ENCODE data around the gene WNT5B. TPM values are rescaled to one million over a fixed set of nuclear protein-coding genes. Genes with fewer than 3 reads are reported as not detected.

Gene WNT5B
- total and polyA plus RNA-seq, 9 donors = 3.1 to 20.3 (median 8.5) TPM

DNA sequence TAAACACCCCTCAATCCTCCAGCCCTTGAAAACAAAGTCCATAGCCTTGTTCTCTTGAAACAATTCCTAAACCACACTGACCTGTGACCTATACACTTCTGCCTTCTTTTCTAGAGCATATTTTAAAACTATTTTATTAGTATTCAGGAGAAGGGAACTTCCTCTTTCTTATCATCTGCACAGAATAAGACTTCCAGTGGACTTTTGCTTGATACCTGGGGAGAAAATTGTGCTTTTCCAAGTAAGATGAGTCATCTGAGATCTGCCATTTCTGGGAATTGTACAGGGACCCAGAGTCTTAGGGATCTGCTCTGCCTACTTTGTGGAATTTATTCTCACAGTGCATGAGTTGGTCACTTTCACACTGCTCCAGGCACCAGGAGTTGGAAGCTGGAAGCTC lies 10.5 kb upstream of the WNT5B start:
- intact Hi-C loops (cut with DNase I) = no loop called here
- H3K27me3 ChIP-seq = no peaks in the 10 kb centered on the region
- no peak overlapping the region for H3K4me3 ChIP-seq
- no peaks in the 10 kb centered on the region for H3K36me3 ChIP-seq
- no peak for DNase-seq
- no peaks in the 10 kb centered on the region for H3K9me3 ChIP-seq
- H3K27ac ChIP-seq = no peak overlapping the region
- no peaks in the 10 kb centered on the region for H3K4me1 ChIP-seq (ENCODE audit: insufficient read depth)
- TF ChIP-seq, protein P1, sequence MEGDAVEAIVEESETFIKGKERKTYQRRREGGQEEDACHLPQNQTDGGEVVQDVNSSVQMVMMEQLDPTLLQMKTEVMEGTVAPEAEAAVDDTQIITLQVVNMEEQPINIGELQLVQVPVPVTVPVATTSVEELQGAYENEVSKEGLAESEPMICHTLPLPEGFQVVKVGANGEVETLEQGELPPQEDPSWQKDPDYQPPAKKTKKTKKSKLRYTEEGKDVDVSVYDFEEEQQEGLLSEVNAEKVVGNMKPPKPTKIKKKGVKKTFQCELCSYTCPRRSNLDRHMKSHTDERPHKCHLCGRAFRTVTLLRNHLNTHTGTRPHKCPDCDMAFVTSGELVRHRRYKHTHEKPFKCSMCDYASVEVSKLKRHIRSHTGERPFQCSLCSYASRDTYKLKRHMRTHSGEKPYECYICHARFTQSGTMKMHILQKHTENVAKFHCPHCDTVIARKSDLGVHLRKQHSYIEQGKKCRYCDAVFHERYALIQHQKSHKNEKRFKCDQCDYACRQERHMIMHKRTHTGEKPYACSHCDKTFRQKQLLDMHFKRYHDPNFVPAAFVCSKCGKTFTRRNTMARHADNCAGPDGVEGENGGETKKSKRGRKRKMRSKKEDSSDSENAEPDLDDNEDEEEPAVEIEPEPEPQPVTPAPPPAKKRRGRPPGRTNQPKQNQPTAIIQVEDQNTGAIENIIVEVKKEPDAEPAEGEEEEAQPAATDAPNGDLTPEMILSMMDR (IDR thresholded peaks at IDR 0.05) = no peak
- TF ChIP-seq EP300 (IDR thresholded peaks at IDR 0.05) (no peak), POLR2A (IDR thresholded peaks at IDR 0.05) (no peak)

DNA sequence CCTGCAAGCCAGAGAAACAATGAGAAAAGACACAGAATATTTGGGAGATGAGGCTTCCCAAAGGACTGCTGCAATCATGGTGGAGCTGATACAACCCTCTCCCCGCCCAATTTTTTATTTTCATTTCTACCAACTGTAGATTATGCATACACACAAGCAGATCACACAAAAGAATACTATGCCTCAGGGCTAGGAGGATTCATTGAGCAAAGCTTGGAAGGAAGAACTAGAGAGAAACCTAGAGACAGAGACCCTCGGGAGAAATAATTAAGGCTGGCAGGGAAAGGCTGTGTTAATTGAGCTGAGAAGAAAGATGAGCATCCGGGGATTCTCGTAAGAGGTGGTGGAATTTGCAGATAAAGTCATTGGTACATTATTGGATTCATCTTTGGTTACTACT lies 9.9 kb upstream of the WNT5B start:
- H3K4me3 ChIP-seq = no peak overlapping the region
- no peak for DNase-seq
- H3K9me3 ChIP-seq = no peaks in the 10 kb centered on the region
- no peak overlapping the region for H3K27ac ChIP-seq
- WGBS, 3 donors = 51 to 79% (median 75%) methylated on average over 4 of the region's 4 CpGs
- H3K4me1 ChIP-seq (ENCODE audit: insufficient read depth) = no peaks in the 10 kb centered on the region
- TF ChIP-seq EP300 (IDR thresholded peaks at IDR 0.05) (no peak), POLR2A (IDR thresholded peaks at IDR 0.05) (no peak)
- TF ChIP-seq, protein P1 (IDR thresholded peaks at IDR 0.05) = no peak
- intact Hi-C loops (cut with DNase I) = no loop called here
- no peaks in the 10 kb centered on the region for H3K36me3 ChIP-seq
- H3K27me3 ChIP-seq = no peaks in the 10 kb centered on the region

GRCh38 chr12:1619587-1619986 lies 9.4 kb upstream of the WNT5B start:
- no peak for DNase-seq
- 76 to 80% (median 78%) methylated on average over 8 of the region's 8 CpGs for WGBS, 3 donors
- H3K27ac ChIP-seq = no peak overlapping the region
- TF ChIP-seq, protein P1 (IDR thresholded peaks at IDR 0.05) = no peak
- TF ChIP-seq POLR2A (IDR thresholded peaks at IDR 0.05) = no peak
- TF ChIP-seq EP300 (IDR thresholded peaks at IDR 0.05) = no peak
- no peaks in the 10 kb centered on the region for H3K36me3 ChIP-seq
- no peaks in the 10 kb centered on the region for H3K4me1 ChIP-seq (ENCODE audit: insufficient read depth)
- intact Hi-C loops (cut with DNase I) = no loop called here
- no peak overlapping the region for H3K4me3 ChIP-seq
- H3K9me3 ChIP-seq = no peaks in the 10 kb centered on the region
- no peaks in the 10 kb centered on the region for H3K27me3 ChIP-seq

- no peak for DNase-seq
- TF ChIP-seq POLR2A (IDR thresholded peaks at IDR 0.05) (no peak), EP300 (IDR thresholded peaks at IDR 0.05) (no peak)
- TF ChIP-seq, protein P1 (IDR thresholded peaks at IDR 0.05) = no peak
- Histone ChIP-seq H3K27ac (no peak overlapping the region), H3K4me1 (ENCODE audit: insufficient read depth) (no peaks in the 10 kb centered on the region), H3K4me3 (no peak overlapping the region), H3K27me3 (no peaks in the 10 kb centered on the region), H3K9me3 (no peaks in the 10 kb centered on the region), H3K36me3 (no peaks in the 10 kb centered on the region)
- intact Hi-C loops (cut with DNase I) = no loop called here
- 71 to 93% (median 80%) methylated on average over 1 of the region's 1 CpG for WGBS, 3 donors
Measured at GRCh38 chr12:1620092-1620491, 8.9 kb upstream of the WNT5B start.

GRCh38 chr12:1622406-1622805 lies 6.6 kb upstream of the WNT5B start:
- Histone ChIP-seq H3K27ac (peak overlapping the region in 1 of 2 donors; percentile 52), H3K27me3 (no peaks in the 10 kb centered on the region), H3K36me3 (no peaks in the 10 kb centered on the region), H3K4me1 (ENCODE audit: insufficient read depth) (no peaks in the 10 kb centered on the region), H3K4me3 (no peak overlapping the region), H3K9me3 (no peaks in the 10 kb centered on the region)
- no peak for DNase-seq
- intact Hi-C loops (cut with DNase I) = no loop called here
- TF ChIP-seq EP300 (IDR thresholded peaks at IDR 0.05) = no peak
- TF ChIP-seq POLR2A (IDR thresholded peaks at IDR 0.05) = no peak
- TF ChIP-seq, protein P1 (IDR thresholded peaks at IDR 0.05) = no peak
- WGBS, 3 donors = 39 to 55% (median 51%) methylated on average over 3 of the region's 3 CpGs

All from ovary (tissue), 9 donors.